Activated T-helper 2 cell treated with anti-CD3 and anti-CD28 coated beads, Interferon-gamma antibody, Interleukin-2, Interleukin-4, amounts not matched to agents 10 μg/mL and 5 μg/mL and 100 μg/mL, durations not matched to agents 14 hours and 24 hours and 36 hours (primary cell): Measurements from ENCODE around the gene SRMS. TPM values are rescaled to one million over a fixed set of nuclear protein-coding genes. Genes with fewer than 3 reads are reported as not detected.

ENCODE experiments used
- DNase-seq: peaks from one replicate; pipeline ENCODE4 v3.0.0; 2021; ENCODE audit warnings: low spot score
- H3K27ac Mint-ChIP-seq: one replicate; pipeline ENCODE4 v1.8.0; 2021; ENCODE audit warnings: mixed read lengths
- H3K27me3 Mint-ChIP-seq: one replicate; pipeline ENCODE4 v1.8.0; 2021; ENCODE audit warnings: low read depth, mixed read lengths
- H3K36me3 Mint-ChIP-seq: one replicate; pipeline ENCODE4 v1.8.0; 2021; ENCODE audit warnings: low read depth, mixed read lengths
- H3K4me1 Mint-ChIP-seq: one replicate; pipeline ENCODE4 v1.8.0; 2021; ENCODE audit warnings: low read depth, mixed read lengths
- H3K4me3 Mint-ChIP-seq: one replicate; pipeline ENCODE4 v1.8.0; 2021; ENCODE audit warnings: low read depth, mild to moderate bottlenecking, moderate library complexity, mixed read lengths
- H3K9me3 Mint-ChIP-seq: one replicate; pipeline ENCODE4 v1.8.0; 2021; ENCODE audit warnings: mixed read lengths
- intact Hi-C: fragments of 100-400 bp; cut with micrococcal nuclease; formaldehyde crosslinking; loops from one replicate; pipeline ENCODE4 v1.15.1; 2023
- total RNA-seq: library from RNA; stranded (reverse); gene quantifications from 2 replicates; pipeline ENCODE4 v1.2.3, GENCODE V29; 2022

Gene SRMS
- total RNA-seq, 1 donor from 2014 or later: not detected

DNA sequence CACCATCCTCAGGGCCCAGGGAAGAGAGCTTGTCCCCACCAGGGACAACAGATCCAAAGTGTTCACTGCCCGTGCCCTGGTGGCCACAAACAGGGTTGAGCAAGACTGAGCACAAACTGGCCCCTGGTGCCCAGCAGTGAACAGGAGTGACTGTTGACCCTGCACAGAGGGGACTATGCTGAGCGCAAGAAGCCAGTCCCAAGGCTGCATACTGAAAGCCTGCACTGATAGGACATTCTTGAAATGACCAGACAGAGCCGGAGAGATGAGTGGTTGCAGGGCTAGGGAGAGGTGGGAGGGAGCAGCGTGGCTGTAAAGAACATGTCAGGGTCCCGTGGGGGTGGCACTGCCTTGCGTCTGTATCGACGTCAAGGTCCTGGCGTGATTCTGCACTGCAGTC is 3.5 kb upstream of the SRMS start:
- H3K4me1 Mint-ChIP-seq: peaks cover 8% of the 10 kb centered on the region
- no peaks in the 10 kb centered on the region for H3K36me3 Mint-ChIP-seq
- H3K27me3 Mint-ChIP-seq: peaks cover 15% of the 10 kb centered on the region
- H3K4me3 Mint-ChIP-seq: no peak overlapping the region
- DNase-seq: no peak
- intact Hi-C loops: loop anchor here (5.0 kb wide), 1 partner anchor 689 kb away; the partner anchor contains the start of gene TCFL5
- H3K9me3 Mint-ChIP-seq: no peaks in the 10 kb centered on the region
- no peak overlapping the region for H3K27ac Mint-ChIP-seq

DNA sequence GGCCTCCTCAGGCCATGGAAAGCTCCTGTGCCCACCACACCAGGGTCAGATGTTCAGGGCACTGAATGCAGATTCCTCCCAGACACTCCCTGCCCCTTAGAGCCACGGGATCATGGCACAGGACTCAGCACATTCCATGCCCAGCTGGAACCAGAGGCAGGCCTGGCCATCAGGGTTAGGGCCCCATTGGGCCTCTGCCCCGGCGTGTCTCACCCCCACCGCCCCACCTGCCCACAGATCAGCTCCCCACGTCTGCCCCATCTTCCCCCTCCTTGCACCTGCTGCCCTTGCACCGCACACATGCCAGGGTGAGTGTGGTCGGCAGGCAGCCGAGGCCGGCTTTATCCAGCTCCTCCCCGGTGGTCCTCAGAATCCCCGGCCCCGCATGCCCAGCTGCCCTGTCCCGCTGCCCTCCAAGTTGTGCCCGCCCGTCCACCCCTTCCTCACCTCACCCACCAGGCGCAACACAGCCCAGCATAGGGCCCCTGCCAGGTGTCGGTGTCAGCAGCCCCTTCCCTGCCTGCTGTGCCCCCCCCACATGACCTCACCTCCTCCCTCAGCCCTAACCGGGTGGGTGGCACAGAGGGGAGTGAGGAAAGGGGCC is 2.2 kb upstream of the SRMS start:
- Mint-ChIP-seq H3K36me3 (no peaks in the 10 kb centered on the region), H3K9me3 (no peaks in the 10 kb centered on the region), H3K27me3 (peaks cover 18% of the 10 kb centered on the region), H3K4me1 (peaks cover 8% of the 10 kb centered on the region), H3K27ac (no peak overlapping the region), H3K4me3 (no peak overlapping the region)
- intact Hi-C loops: loop anchor here (5.0 kb wide), 1 partner anchor 687 kb away; the partner anchor contains the start of gene TCFL5
- DNase-seq: no peak

DNA sequence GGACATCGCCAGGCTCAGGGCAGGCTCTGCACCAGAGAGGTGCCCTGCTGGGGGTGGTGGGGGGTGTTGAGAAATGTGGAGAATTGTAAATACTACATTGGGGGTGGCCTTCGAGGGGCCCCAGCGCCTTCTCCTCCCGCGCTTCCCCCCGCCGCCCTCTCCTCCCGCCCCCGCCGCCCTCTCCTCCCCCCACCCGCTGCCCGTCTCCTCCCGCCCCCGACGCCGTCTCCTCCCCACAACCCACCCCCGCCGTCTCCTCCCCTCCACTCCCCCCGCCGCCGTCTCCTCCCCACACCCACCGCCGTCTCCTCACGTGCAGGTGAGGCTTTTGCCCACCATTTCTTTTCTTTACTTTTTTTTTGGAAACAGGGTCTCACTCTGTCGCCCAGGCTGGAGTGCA is 1.5 kb upstream of the SRMS start:
- Mint-ChIP-seq H3K27me3 (peaks cover 18% of the 10 kb centered on the region), H3K36me3 (no peaks in the 10 kb centered on the region), H3K9me3 (no peaks in the 10 kb centered on the region), H3K4me3 (no peak overlapping the region), H3K4me1 (peaks cover 8% of the 10 kb centered on the region), H3K27ac (no peak overlapping the region)
- DNase-seq: no peak
- intact Hi-C loops: no loop called here

DNA sequence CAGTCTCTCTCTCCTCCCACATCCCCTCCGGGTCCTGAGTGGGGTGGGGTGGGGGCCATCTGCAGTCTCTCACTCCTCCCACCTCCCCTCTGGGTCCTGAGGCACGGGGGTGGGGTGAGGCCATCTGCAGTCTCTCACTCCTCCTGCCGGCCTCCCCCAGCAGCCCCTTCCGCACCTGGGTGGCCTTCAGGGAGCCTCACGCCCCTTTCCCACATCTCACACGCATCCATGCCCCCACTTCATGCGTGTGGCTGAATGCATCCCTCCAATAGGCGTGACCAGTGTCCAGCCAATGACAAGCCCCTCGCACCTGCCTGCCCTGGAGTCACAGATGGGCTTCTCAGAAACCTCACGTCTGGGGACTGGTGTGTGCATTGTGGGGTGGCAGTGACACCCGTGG is 993 bp upstream of the SRMS start:
- no peak for DNase-seq
- Mint-ChIP-seq H3K4me1 (peaks cover 8% of the 10 kb centered on the region), H3K4me3 (no peak overlapping the region), H3K36me3 (no peaks in the 10 kb centered on the region), H3K27me3 (peaks cover 19% of the 10 kb centered on the region), H3K27ac (no peak overlapping the region), H3K9me3 (no peaks in the 10 kb centered on the region)
- intact Hi-C loops: no loop called here

DNA sequence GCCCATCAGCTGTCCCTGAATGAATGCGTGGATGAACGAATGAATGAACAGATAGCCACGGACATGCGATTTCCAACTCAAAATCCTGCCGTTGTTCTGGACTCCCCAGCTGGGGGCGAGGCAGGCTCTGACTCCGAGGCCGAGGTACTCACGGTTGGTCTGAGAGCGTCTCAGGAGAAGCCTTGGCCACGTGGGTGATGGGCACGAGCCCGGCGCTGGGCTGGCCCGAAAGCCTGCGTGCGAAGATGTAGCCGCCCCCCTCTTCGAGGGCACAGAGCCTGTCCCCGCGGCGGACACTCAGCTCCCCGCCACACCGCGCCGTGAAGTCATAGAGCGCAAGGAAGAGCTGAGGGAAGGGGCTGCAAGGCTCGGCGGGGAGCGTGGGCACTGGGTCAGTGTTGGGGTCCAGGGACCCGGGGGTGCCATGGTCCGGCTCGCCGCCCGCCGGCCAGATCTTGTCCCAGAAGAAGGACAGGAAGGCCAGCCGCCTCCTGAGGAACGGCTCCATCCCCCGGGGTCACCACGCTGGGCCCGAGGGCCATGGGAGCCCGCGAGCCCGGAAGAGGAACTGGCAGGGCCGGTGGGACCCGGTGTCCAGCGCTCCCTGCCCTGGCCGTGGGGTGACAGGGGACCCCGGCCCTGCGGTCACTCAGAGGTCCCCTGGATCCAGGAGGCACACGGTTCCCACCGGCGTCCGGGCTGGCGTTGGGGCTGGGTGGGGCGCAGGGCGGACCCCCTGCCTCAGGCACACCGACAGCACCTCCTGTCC is 409 bp downstream of the SRMS start:
- intact Hi-C loops: no loop called here
- DNase-seq: no peak
- no peaks in the 10 kb centered on the region for H3K36me3 Mint-ChIP-seq
- no peak overlapping the region for H3K4me3 Mint-ChIP-seq
- H3K27ac Mint-ChIP-seq: no peak overlapping the region
- H3K9me3 Mint-ChIP-seq: no peaks in the 10 kb centered on the region
- H3K27me3 Mint-ChIP-seq: peaks cover 19% of the 10 kb centered on the region
- H3K4me1 Mint-ChIP-seq: no peaks in the 10 kb centered on the region

DNA sequence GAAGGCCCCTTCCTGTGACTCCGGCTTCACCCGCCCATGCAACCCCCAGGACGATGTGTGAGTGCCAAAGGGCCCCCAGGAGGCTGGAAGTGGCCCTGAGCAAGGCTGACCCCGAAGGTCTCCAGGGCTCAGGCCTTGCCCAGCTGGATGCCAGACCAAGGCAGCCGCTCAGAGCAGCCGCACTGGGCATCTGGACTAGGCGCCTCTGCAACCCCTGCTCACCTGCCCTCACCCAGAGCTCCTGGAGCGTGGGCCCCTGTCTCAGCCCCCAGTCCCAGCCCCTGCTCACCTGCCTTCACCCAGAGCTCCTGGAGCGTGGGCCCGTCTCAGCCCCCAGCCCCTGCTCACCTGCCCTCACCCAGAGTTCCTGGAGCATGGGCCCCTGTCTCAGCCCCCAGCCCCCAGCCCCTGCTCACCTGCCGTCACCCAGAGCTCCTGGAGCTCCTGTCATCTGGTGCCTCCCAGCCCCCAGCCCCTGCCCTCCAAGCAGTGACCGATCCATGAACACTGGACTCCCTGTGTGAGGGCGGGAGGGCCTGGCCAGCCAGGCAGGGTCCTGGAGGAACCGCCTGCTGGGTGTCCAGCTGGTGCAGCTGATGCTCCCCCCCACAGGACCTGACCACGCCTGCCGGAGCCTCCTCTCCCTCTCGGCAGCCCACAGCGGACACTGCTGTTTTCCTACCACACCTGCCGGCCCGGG is 1.1 kb downstream of the SRMS start:
- H3K27me3 Mint-ChIP-seq: peaks cover 19% of the 10 kb centered on the region
- no peaks in the 10 kb centered on the region for H3K36me3 Mint-ChIP-seq
- H3K9me3 Mint-ChIP-seq: no peaks in the 10 kb centered on the region

DNA sequence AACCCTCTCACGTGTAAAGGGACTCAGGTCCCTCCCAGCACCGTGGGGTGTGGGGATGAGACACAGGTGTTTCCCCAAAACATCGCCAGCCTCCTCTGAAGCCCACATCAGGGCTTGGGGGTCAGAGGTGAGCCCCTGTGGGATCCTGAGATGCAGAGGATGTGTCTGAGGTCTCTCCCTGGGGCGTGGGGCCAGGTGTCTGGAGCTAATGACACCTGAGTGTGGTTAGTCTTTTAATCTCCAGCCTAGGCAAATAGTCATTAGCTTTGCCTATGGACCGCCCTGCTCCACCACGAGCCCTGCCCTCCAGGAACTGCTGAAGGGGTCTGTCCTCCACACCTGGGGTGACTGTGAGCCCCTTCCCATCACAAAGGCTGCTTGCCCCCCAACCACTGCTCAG is 1.7 kb downstream of the SRMS start:
- H3K27me3 Mint-ChIP-seq: peaks cover 16% of the 10 kb centered on the region
- no peaks in the 10 kb centered on the region for H3K9me3 Mint-ChIP-seq
- no peak overlapping the region for H3K27ac Mint-ChIP-seq
- no peak for DNase-seq
- intact Hi-C loops: no loop called here
- H3K4me3 Mint-ChIP-seq: no peak overlapping the region
- H3K4me1 Mint-ChIP-seq: no peaks in the 10 kb centered on the region
- H3K36me3 Mint-ChIP-seq: no peaks in the 10 kb centered on the region

More for the DNA sequence above, 1.1 kb downstream of the SRMS start:
- H3K27ac Mint-ChIP-seq: no peak overlapping the region
- DNase-seq: no peak
- no peaks in the 10 kb centered on the region for H3K4me1 Mint-ChIP-seq
- no peak overlapping the region for H3K4me3 Mint-ChIP-seq
- intact Hi-C loops: no loop called here

DNA sequence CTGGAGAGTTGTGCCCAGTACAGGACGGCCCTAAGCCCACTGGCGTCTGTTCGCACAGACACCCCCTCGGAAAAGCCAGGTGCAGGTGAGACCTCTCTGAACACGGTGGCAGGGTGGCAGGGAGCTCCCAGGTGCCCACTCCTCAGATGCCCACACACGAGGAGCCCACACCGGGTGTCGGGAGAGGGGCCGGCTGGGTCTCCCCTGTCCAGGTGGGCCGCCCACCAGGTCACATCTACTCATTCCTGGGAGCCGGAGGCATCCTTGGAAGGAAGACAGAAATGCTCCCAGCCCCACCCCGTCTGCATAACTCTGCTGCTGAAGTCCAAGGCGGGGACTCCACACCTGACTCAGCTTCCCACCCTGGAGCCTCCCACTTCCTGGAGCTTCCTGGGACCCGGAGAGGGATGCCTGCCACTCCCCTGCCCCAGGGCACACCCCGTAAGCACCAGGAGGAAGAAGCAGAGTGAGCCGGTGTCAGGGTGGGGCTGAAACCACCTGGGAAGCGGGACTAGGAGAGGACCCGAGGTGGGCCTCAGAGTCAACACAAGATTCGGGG is 2.5 kb downstream of the SRMS start:
- Mint-ChIP-seq H3K4me3 (no peak overlapping the region), H3K36me3 (no peaks in the 10 kb centered on the region), H3K27me3 (peaks cover 13% of the 10 kb centered on the region), H3K27ac (no peak overlapping the region), H3K9me3 (no peaks in the 10 kb centered on the region), H3K4me1 (no peaks in the 10 kb centered on the region)
- intact Hi-C loops: no loop called here
- no peak for DNase-seq

DNA sequence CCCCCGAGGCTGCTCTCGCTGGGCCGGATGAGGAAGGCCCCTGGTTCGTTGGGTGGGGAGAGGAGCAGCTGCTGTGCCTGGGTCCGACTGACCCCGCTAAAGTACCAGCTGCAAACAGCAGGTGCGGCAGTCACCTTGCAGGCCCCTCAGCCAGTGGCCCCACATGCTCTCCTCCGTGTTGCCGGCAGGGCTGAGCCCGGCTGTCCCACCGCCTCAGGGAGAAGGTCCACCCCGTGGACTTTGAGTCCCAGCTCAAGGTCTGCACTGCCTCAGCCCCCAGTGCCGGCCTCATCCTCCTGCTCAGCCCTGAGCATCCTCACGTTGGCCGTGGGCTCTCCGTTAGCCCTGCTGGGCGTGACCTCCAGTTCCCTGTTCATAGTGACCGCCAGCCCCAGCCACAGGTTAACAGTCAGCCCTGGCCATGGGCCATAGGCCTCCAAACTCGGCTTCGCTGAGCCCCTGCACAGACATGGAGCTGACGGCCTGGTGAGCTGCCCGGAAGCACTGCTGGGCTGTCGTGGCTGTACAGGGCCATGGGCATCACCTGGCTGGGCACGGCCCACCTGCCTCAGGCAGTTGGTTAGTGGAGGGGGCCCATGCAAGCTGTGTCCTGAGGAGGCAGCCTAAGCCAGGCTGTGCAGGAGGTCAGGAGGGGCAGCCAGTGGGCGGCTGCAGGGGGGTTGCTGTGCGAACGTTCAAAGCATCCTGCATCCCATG is 3.1 kb downstream of the SRMS start:
- no peaks in the 10 kb centered on the region for H3K36me3 Mint-ChIP-seq
- no peaks in the 10 kb centered on the region for H3K4me1 Mint-ChIP-seq
- H3K27ac Mint-ChIP-seq: no peak overlapping the region
- no peak for DNase-seq
- peaks cover 10% of the 10 kb centered on the region for H3K27me3 Mint-ChIP-seq
- H3K9me3 Mint-ChIP-seq: no peaks in the 10 kb centered on the region
- intact Hi-C loops: no loop called here
- no peak overlapping the region for H3K4me3 Mint-ChIP-seq

DNA sequence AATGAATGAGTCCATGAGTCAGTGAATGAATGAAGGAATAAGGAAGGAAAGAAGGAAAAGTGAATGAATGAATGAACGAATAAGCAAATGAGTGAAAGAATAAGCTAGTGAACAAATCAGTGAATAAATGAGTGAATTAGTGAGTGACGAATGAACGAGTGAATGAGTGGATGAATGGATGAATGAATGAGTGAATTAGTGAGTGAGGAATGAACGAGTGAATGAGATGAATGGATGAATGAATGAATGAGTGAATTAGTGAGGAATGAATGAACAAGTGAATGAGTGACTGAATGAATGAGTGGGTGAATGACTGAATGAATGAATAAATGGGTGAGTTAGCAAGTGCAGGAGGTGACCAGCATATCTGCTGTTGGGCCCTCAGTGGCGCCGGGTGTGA is 3.8 kb downstream of the SRMS start:
- H3K27me3 Mint-ChIP-seq: peaks cover 6% of the 10 kb centered on the region
- H3K4me1 Mint-ChIP-seq: no peaks in the 10 kb centered on the region
- no peaks in the 10 kb centered on the region for H3K36me3 Mint-ChIP-seq
- no peak overlapping the region for H3K27ac Mint-ChIP-seq
- intact Hi-C loops: no loop called here
- no peak for DNase-seq
- H3K4me3 Mint-ChIP-seq: no peak overlapping the region
- no peaks in the 10 kb centered on the region for H3K9me3 Mint-ChIP-seq

DNA sequence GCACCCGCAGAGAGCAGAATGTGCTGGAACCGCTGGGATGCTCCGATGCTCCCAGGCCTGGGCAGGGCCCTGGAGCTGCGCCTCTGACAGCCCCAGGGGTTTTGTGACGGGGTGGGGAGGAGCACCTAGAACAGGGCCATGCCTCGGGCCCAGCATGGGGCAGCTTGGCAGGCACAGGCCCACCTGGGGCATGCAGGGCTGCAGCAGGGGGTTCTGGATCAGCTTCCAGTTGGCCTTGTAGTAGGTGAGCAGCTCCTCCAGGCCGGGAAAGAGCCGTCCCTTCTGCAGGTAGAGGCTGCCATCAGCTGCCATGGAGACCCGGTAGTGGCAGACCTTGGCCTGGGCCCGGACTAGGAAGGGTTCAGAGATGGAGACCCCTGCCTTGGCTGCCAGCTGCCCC is 4.4 kb downstream of the SRMS start:
- peaks cover 4% of the 10 kb centered on the region for H3K27me3 Mint-ChIP-seq
- H3K27ac Mint-ChIP-seq: no peak overlapping the region
- H3K4me1 Mint-ChIP-seq: no peaks in the 10 kb centered on the region
- intact Hi-C loops: no loop called here
- no peak overlapping the region for H3K4me3 Mint-ChIP-seq
- H3K36me3 Mint-ChIP-seq: no peaks in the 10 kb centered on the region
- DNase-seq: no peak
- no peaks in the 10 kb centered on the region for H3K9me3 Mint-ChIP-seq

DNA sequence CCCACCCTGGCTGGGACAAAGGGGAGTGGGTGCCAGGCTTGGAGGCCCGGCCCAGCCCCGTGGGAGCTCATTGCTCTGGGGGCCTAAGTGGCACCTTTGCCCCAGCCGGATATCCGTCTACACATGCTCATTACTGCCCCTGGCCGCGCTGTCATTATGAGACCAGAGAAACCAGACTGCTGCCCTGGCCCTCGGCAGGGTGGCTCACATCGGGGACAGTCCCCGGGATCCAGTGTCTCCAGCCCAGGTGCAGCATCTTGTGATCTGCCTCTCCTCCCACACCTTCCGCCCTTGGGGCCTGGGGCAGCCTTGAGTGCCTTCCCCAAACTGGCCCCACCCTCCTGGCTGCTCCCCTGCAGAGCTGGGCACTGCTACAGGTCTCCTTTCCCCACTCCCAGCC is 4.9 kb downstream of the SRMS start:
- Mint-ChIP-seq H3K27ac (no peak overlapping the region), H3K4me3 (no peak overlapping the region), H3K9me3 (no peaks in the 10 kb centered on the region), H3K4me1 (peaks cover 2% of the 10 kb centered on the region), H3K36me3 (no peaks in the 10 kb centered on the region), H3K27me3 (peaks cover 4% of the 10 kb centered on the region)
- intact Hi-C loops: no loop called here
- DNase-seq: no peak
